ENCODE data around the gene ZNF438. TPM values are rescaled to one million over a fixed set of nuclear protein-coding genes. Genes with fewer than 3 reads are reported as not detected.
"Not testable (repeated sequence)": the region's sequence is repeated elsewhere in the genome, so short reads cannot be mapped to it uniquely, and the experiment has no call there.

The ZNF438 gene
- total RNA-seq, 2 donors from 2014 or later = 2.6 to 3.0 TPM

DNA sequence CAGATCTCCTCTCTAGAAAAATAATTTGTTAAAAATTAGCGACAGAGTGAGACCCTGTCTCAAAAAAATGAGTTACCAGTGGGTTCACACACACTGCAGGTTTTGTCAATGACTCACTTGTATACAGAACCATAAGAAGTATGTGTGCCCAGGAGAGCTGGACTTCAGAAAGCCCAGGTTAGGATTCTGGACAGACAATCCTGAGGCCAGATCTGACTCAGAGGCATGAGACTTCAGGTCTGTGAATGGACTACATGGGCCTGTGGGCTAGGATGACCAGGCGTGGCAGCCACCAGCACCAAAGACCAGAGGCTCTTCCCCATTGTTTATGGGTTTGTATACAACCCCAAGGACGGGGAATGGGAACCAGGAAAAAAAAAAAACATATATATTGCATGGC lies 9.3 kb upstream of the ZNF438 start:
- DNase-seq = no peak
- whole genome bisulfite sequencing, 2 experiments (ENCODE audit: insufficient coverage in 1 of 2, insufficient read length in 1 of 2) = 86 to 100% methylated on average over 2 to 3 of the region's 3 CpGs
- Histone ChIP-seq H3K4me3 (ENCODE audit: low read length) (no peak overlapping the region), H3K9me3 (ENCODE audit: control insufficient read depth, low read length) (no peaks in the 10 kb centered on the region), H3K9ac (ENCODE audit: extremely low read depth, low read length, poor library complexity, severe bottlenecking) (no peak overlapping the region), H3K4me1 (ENCODE audit: control insufficient read depth, insufficient read depth, low read length) (peaks cover 2% of the 10 kb centered on the region), H3K27me3 (ENCODE audit: control insufficient read depth, insufficient read depth, low read length, poor library complexity, severe bottlenecking) (no peaks in the 10 kb centered on the region), H3K36me3 (ENCODE audit: control insufficient read depth, insufficient read depth, low read length) (no peaks in the 10 kb centered on the region), H3K27ac (ENCODE audit: low read depth, low read length) (no peak overlapping the region)
- TF ChIP-seq, protein P1, sequence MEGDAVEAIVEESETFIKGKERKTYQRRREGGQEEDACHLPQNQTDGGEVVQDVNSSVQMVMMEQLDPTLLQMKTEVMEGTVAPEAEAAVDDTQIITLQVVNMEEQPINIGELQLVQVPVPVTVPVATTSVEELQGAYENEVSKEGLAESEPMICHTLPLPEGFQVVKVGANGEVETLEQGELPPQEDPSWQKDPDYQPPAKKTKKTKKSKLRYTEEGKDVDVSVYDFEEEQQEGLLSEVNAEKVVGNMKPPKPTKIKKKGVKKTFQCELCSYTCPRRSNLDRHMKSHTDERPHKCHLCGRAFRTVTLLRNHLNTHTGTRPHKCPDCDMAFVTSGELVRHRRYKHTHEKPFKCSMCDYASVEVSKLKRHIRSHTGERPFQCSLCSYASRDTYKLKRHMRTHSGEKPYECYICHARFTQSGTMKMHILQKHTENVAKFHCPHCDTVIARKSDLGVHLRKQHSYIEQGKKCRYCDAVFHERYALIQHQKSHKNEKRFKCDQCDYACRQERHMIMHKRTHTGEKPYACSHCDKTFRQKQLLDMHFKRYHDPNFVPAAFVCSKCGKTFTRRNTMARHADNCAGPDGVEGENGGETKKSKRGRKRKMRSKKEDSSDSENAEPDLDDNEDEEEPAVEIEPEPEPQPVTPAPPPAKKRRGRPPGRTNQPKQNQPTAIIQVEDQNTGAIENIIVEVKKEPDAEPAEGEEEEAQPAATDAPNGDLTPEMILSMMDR (conservative IDR thresholded peaks at IDR 0.05) = no peak
- H3K36me3 Mint-ChIP-seq (ENCODE audit: low read depth) = no peaks in the 10 kb centered on the region
- no peaks in the 10 kb centered on the region for H3K9me3 Mint-ChIP-seq
- H3K27me3 Mint-ChIP-seq (ENCODE audit: insufficient read depth) = no peaks in the 10 kb centered on the region
- H3K4me1 Mint-ChIP-seq = peaks cover 6% of the 10 kb centered on the region
- H3K4me3 Mint-ChIP-seq = no peak overlapping the region
- H3K27ac Mint-ChIP-seq = no peak overlapping the region

DNA sequence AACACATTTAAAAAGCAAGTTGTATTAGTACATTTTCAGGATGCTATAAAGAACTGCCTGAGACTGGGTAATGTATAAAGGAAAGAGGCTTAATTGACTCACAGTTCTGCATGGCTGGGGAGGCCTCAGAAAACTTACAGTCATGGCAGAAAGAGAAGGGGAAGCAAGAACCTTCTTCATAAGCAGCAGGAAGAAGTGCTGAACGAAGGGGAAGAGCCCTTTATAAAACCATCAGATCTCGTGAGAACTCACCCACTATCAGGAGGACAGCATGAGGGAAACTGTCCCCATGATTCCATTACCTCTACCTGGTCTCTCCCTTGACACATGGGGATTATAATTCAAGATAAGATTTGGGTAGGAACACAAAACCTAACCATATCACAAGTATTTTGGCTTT lies 7.3 kb upstream of the ZNF438 start:
- not testable (repeated sequence) for H3K4me3 ChIP-seq (ENCODE audit: low read length); H3K9ac ChIP-seq (ENCODE audit: extremely low read depth, low read length, poor library complexity, severe bottlenecking); H3K36me3 Mint-ChIP-seq (ENCODE audit: low read depth); H3K27ac ChIP-seq (ENCODE audit: low read depth, low read length); H3K27me3 ChIP-seq (ENCODE audit: control insufficient read depth, insufficient read depth, low read length, poor library complexity, severe bottlenecking); H3K27me3 Mint-ChIP-seq (ENCODE audit: insufficient read depth); DNase-seq; H3K9me3 Mint-ChIP-seq; H3K9me3 ChIP-seq (ENCODE audit: control insufficient read depth, low read length); H3K36me3 ChIP-seq (ENCODE audit: control insufficient read depth, insufficient read depth, low read length); H3K27ac Mint-ChIP-seq; H3K4me3 Mint-ChIP-seq; H3K4me1 ChIP-seq (ENCODE audit: control insufficient read depth, insufficient read depth, low read length)
- H3K4me1 Mint-ChIP-seq = peaks cover 19% of the 10 kb centered on the region
- 92% methylated on average over 2 of the region's 2 CpGs; no CpG with 5 or more reads in 1 of the 2 experiments for WGBS, 2 experiments (ENCODE audit: insufficient coverage in 1 of 2, insufficient read length in 1 of 2)

DNA sequence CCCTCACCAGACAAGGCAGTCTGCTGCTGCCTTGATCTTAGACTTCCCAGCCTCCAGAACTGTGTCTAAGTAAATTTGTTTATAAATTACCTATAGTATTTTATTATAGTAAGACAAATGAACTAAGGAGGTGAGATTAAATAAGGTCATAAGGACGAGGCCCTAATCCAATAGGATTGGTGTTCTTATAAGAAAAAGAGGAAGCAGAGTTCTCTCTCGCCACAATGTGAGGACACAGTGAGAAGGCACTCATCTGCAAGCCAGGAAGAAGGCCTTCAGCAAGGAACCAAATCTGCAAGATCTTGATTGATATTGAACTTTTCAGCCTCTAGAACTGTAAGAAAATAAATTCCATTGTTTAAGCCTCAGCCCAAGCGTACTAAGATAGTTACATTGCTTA lies 6.1 kb upstream of the ZNF438 start:
- no peaks in the 10 kb centered on the region for H3K36me3 Mint-ChIP-seq (ENCODE audit: low read depth)
- DNase-seq = no peak
- H3K4me3 Mint-ChIP-seq = no peak overlapping the region
- no peaks in the 10 kb centered on the region for H3K9me3 ChIP-seq (ENCODE audit: control insufficient read depth, low read length)
- H3K9ac ChIP-seq (ENCODE audit: extremely low read depth, low read length, poor library complexity, severe bottlenecking) = no peak overlapping the region
- no peak overlapping the region for H3K4me3 ChIP-seq (ENCODE audit: low read length)
- TF ChIP-seq, protein P1 (conservative IDR thresholded peaks at IDR 0.05) = no peak
- H3K9me3 Mint-ChIP-seq = no peaks in the 10 kb centered on the region
- 94 to 100% methylated on average over 1 to 3 of the region's 3 CpGs for WGBS, 2 experiments (ENCODE audit: insufficient coverage in 1 of 2, insufficient read length in 1 of 2)
- no peak overlapping the region for H3K27ac Mint-ChIP-seq
- no peak overlapping the region for H3K27ac ChIP-seq (ENCODE audit: low read depth, low read length)
- no peaks in the 10 kb centered on the region for H3K27me3 ChIP-seq (ENCODE audit: control insufficient read depth, insufficient read depth, low read length, poor library complexity, severe bottlenecking)
- H3K27me3 Mint-ChIP-seq (ENCODE audit: insufficient read depth) = peaks cover 3% of the 10 kb centered on the region
- H3K4me1 Mint-ChIP-seq = peaks cover 19% of the 10 kb centered on the region
- peaks cover 2% of the 10 kb centered on the region for H3K4me1 ChIP-seq (ENCODE audit: control insufficient read depth, insufficient read depth, low read length)
- no peaks in the 10 kb centered on the region for H3K36me3 ChIP-seq (ENCODE audit: control insufficient read depth, insufficient read depth, low read length)

DNA sequence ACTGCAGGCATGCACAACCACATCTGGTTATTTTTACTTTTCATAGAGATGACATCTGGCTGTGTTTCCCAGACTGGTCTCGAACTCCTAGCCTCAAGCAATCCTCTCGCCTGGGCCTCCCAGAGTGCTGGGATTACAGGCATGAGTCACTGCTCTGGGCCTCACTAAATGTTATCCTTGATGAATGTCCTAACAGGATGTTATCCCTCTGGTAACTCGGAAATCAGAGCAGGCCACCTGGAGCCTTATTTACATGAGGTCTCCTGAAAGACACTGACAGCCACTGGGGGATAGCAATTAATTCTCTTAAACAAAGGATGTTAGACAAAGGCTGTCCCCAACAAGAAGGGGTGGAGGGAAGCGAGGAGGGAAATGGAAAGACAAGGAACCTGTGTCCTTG lies 4.5 kb upstream of the ZNF438 start:
- WGBS, 2 experiments (ENCODE audit: insufficient coverage in 1 of 2, insufficient read length in 1 of 2) = 40 to 50% methylated on average over 4 of the region's 4 CpGs
- no peaks in the 10 kb centered on the region for H3K27me3 ChIP-seq (ENCODE audit: control insufficient read depth, insufficient read depth, low read length, poor library complexity, severe bottlenecking)
- H3K4me1 Mint-ChIP-seq = peaks cover 20% of the 10 kb centered on the region

More for the DNA sequence above, 4.5 kb upstream of the ZNF438 start:
- peak overlapping the region; percentile 36 for H3K27ac Mint-ChIP-seq
- H3K36me3 Mint-ChIP-seq (ENCODE audit: low read depth) = no peaks in the 10 kb centered on the region
- DNase-seq = peak; percentile 86
- H3K4me3 Mint-ChIP-seq = no peak overlapping the region
- H3K9ac ChIP-seq (ENCODE audit: extremely low read depth, low read length, poor library complexity, severe bottlenecking) = no peak overlapping the region
- no peak overlapping the region for H3K4me3 ChIP-seq (ENCODE audit: low read length)
- H3K9me3 ChIP-seq (ENCODE audit: control insufficient read depth, low read length) = no peaks in the 10 kb centered on the region
- no peaks in the 10 kb centered on the region for H3K9me3 Mint-ChIP-seq
- TF ChIP-seq, protein P1 (conservative IDR thresholded peaks at IDR 0.05) = no peak
- H3K27ac ChIP-seq (ENCODE audit: low read depth, low read length) = peak overlapping the region; percentile 15
- H3K36me3 ChIP-seq (ENCODE audit: control insufficient read depth, insufficient read depth, low read length) = no peaks in the 10 kb centered on the region
- peaks cover 2% of the 10 kb centered on the region for H3K4me1 ChIP-seq (ENCODE audit: control insufficient read depth, insufficient read depth, low read length)
- peaks cover 4% of the 10 kb centered on the region for H3K27me3 Mint-ChIP-seq (ENCODE audit: insufficient read depth)
